ENCODE measurements around the gene TBX2.

DNA sequence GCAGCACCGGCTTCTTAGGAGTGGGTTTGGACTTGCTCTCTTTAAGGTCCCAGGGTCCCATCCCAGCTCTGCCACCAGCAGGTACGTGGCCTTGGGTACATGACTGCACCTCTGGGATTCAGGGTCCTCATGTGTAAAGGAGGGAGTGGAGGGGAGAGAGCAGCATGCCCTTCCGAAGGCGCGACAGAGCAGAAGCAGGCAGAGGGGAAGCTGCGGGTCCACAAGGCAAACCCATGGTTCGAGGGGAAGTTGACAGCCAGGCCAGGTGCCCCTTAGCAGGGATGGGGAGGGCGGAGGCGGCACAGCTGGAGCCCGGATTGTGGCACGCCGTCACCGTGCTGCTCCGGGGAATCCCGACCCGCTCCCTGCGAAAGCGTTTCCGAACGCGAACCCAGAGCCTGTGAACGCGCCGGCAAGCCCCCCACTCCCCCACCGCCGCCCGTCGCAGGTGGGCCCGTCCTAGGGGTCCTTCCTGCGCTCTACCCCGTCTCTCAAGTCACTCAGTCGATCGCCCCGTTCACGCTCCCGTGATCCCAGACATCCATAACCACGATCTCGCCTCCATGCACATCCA, 4.1 kb upstream of the TBX2 start:
- TF ChIP-seq, protein P1, sequence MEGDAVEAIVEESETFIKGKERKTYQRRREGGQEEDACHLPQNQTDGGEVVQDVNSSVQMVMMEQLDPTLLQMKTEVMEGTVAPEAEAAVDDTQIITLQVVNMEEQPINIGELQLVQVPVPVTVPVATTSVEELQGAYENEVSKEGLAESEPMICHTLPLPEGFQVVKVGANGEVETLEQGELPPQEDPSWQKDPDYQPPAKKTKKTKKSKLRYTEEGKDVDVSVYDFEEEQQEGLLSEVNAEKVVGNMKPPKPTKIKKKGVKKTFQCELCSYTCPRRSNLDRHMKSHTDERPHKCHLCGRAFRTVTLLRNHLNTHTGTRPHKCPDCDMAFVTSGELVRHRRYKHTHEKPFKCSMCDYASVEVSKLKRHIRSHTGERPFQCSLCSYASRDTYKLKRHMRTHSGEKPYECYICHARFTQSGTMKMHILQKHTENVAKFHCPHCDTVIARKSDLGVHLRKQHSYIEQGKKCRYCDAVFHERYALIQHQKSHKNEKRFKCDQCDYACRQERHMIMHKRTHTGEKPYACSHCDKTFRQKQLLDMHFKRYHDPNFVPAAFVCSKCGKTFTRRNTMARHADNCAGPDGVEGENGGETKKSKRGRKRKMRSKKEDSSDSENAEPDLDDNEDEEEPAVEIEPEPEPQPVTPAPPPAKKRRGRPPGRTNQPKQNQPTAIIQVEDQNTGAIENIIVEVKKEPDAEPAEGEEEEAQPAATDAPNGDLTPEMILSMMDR (conservative IDR thresholded peaks at IDR 0.05 in 1 of 2, IDR thresholded peaks at IDR 0.05 in 1 of 2; ENCODE audit: low read depth in 1 of 2, low read length in 2 of 2), result no peak
- no peak for TF ChIP-seq EZH2 (IDR thresholded peaks at IDR 0.05; ENCODE audit: low read length, missing control alignments)
